Measurements from ENCODE around the gene DGKI.

Gene DGKI

GRCh38 chr7:137513091-137513490 lies 333.7 kb downstream of the DGKI start:
- no peak for DNase-seq

GRCh38 chr7:137507096-137507495 lies 339.7 kb downstream of the DGKI start:
- no peak for DNase-seq

GRCh38 chr7:137506031-137506430 lies 340.7 kb downstream of the DGKI start:
- no peak for DNase-seq

- no peak for DNase-seq
Observed at GRCh38 chr7:137501562-137501961, 345.2 kb downstream of the DGKI start.

- no peak for DNase-seq
Observed at GRCh38 chr7:137492889-137493288, 353.9 kb downstream of the DGKI start.

GRCh38 chr7:137489880-137490279 lies 356.9 kb downstream of the DGKI start:
- no peak for DNase-seq

- DNase-seq: no peak
Observed at GRCh38 chr7:137488038-137488437, 358.7 kb downstream of the DGKI start.

GRCh38 chr7:137485818-137486217 lies 361.0 kb downstream of the DGKI start:
- DNase-seq: no peak

- DNase-seq: no peak
Observed at GRCh38 chr7:137484326-137484725, 362.4 kb downstream of the DGKI start.

GRCh38 chr7:137482466-137482865 lies 364.3 kb downstream of the DGKI start:
- DNase-seq: no peak

- no peak for DNase-seq
Observed at GRCh38 chr7:137480824-137481365, 365.9 kb downstream of the DGKI start.

- DNase-seq: no peak
Observed at GRCh38 chr7:137480401-137480800, 366.4 kb downstream of the DGKI start.

- no peak for DNase-seq
Observed at GRCh38 chr7:137476937-137477336, 369.8 kb downstream of the DGKI start.

- DNase-seq: no peak
Observed at GRCh38 chr7:137475966-137476365, 370.8 kb downstream of the DGKI start.

GRCh38 chr7:137474540-137475026 lies 372.2 kb downstream of the DGKI start:
- DNase-seq: no peak

- DNase-seq: no peak
Observed at GRCh38 chr7:137471128-137471527, 375.6 kb downstream of the DGKI start.

- DNase-seq: no peak
Observed at GRCh38 chr7:137469858-137470257, 376.9 kb downstream of the DGKI start.

GRCh38 chr7:137469191-137469811 lies 377.5 kb downstream of the DGKI start:
- DNase-seq: no peak

- no peak for DNase-seq
Observed at GRCh38 chr7:137462847-137463246, 383.9 kb downstream of the DGKI start.

- DNase-seq: no peak
Observed at GRCh38 chr7:137462074-137462715, 384.6 kb downstream of the DGKI start.

- no peak for DNase-seq
Observed at GRCh38 chr7:137458399-137458798, 388.4 kb downstream of the DGKI start.

- DNase-seq: no peak
Observed at GRCh38 chr7:137454767-137455166, 392.0 kb downstream of the DGKI start.

- no peak for DNase-seq
Observed at GRCh38 chr7:137454246-137454724, 392.5 kb downstream of the DGKI start.

GRCh38 chr7:137453356-137453755 lies 393.4 kb downstream of the DGKI start:
- DNase-seq: no peak
